Fibroblast of mammary gland (primary cell): ENCODE data around the gene ANKRD24.
"Not testable (repeated sequence)": the region's sequence is repeated elsewhere in the genome, so short reads cannot be mapped to it uniquely, and the experiment has no call there.

Experiments
- DNase-seq: peaks from one replicate; pipeline ENCODE4 v3.0.0-alpha.2; 2010; ENCODE audit warnings: low read depth
- H3K4me3 ChIP-seq: 2 replicates; pipeline ENCODE4 v1.5.1; 2011; ENCODE audit warnings: low read depth, mild to moderate bottlenecking, low read length, moderate library complexity; ENCODE audit not compliant: control insufficient read depth
- CTCF ChIP-seq: conservative IDR thresholded peaks from 2 replicates; pipeline ENCODE4 v1.5.1; 2011; ENCODE audit warnings: low read depth, low read length, inconsistent platforms; ENCODE audit not compliant: control insufficient read depth, insufficient read depth

The ANKRD24 gene

DNA sequence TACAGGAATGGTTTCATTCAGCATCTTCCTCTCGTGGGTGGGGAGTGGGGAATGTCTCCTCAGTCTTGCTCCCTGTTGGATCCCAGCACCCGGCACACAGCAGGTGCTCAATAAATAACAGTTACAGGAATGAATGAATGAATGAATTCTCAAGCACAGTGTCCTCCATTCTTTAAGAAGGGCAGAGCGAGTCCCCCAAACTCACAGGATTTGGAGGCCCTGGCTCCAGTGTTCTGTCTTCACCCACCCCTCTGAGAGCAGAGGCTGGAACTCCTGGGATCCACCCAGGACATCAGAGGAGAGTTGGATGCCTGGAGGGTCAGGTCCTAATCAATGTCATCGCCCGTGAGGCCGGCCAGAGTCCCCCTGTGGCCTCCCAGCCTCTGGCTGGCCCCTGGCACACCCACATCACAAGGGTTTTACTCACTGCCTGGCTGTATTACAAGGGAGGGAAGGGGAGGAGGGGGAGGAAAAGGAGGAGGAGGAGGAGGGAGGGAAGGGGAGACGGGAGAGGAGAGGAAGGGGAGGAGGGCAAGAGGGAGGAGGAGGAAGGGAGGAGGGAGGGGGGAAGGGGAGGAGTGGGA, 37.7 kb upstream of the ANKRD24 start:
- no peak for TF ChIP-seq CTCF
- DNase-seq = peak; percentile 63
- no peak overlapping the region for H3K4me3 ChIP-seq

DNA sequence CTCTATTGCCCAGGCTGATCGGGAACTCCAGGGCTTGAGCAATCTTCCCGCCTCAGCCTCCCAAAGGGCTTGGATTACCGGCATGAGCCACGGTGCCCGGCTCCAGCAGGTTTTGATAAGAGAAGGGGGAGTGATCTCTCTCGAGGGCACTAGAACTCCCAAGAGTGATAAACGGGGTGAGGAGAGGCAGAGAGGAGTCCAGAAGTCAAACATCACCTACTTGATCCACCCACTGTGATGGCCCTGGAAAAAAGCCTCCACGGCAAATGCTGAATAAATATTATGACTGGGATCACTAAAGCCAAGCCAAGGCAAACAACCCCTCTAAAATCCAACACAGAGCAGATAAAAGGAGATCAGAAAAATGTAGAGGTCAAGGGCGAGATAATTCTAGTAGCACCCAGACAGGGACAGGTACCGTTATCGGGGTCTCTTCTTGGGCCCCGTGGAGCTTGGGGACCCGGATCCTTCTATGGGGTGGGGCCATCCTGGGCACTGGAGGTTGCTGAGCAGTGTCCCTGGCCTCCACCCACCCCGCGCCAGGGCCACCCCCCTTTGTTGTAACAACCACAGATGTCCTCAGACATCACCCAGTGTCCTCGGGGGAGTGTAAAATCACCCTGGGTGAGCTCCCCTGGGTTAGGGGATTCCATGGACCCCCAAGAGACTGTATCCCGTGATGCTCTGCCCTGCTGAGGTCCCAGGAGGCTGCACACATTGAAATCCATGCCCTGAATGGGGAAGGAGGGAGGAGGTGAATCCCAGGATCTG, 32.8 kb upstream of the ANKRD24 start:
- DNase-seq = no peak
- H3K4me3 ChIP-seq = no peak overlapping the region
- TF ChIP-seq CTCF = no peak

GRCh38 chr19:4151623-4152022, 30.9 kb upstream of the ANKRD24 start:
- no peak for DNase-seq
- no peak overlapping the region for H3K4me3 ChIP-seq
- no peak for TF ChIP-seq CTCF

GRCh38 chr19:4152241-4152998, 30.1 kb upstream of the ANKRD24 start:
- H3K4me3 ChIP-seq = no peak overlapping the region
- DNase-seq = no peak
- no peak for TF ChIP-seq CTCF

GRCh38 chr19:4154571-4155312, 27.7 kb upstream of the ANKRD24 start:
- TF ChIP-seq CTCF = no peak
- H3K4me3 ChIP-seq = no peak overlapping the region
- no peak for DNase-seq

- DNase-seq = no peak
- no peak for TF ChIP-seq CTCF
- H3K4me3 ChIP-seq = no peak overlapping the region
Measured at GRCh38 chr19:4157164-4157563, 25.3 kb upstream of the ANKRD24 start.

DNA sequence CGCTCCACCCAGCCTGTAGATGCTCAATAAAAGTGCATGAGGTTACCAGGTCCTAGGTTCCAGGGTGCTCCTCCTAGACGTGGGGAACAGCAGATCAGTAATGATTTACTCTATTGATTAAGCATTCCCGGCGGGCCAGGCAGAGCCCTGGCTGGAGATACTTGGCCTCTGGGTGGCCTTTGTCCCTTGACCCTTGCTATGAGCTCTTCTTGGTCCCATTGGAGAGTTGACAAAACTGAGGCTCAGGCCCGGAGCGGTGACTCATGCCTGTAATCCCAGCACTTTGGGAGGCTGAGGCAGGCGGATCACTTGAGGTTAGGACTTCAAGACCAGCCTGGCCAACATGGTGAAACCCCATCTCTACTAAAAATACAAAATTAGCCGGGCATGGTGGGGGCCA, 24.5 kb upstream of the ANKRD24 start:
- not testable (repeated sequence) for H3K4me3 ChIP-seq, DNase-seq
